Vagina (tissue), 2 donors: ENCODE results near the gene MYF5. TPM values are rescaled to one million over a fixed set of nuclear protein-coding genes. Genes with fewer than 3 reads are reported as not detected.

Experiments used
- DNase-seq, 2 donors: peaks; one replicate each; pipeline ENCODE4 v3.0.0-alpha.2; 2017; ENCODE audit errors: extremely low spot score in 2 of 2
- H3K27ac ChIP-seq: fragments of 200-600 bp; sonication (generic); one replicate; pipeline ENCODE4 v1.5.1; 2019
- H3K27me3 ChIP-seq: fragments of 200-600 bp; sonication (generic); one replicate; pipeline ENCODE4 v1.5.1; 2019
- H3K36me3 ChIP-seq, 2 donors: fragments of 200-600 bp; sonication (generic); one replicate each; pipeline ENCODE4 v1.5.1; 2017 to 2019
- H3K4me1 ChIP-seq: fragments of 200-600 bp; sonication (generic); one replicate; pipeline ENCODE4 v1.5.1; 2019
- H3K4me3 ChIP-seq, 2 donors: fragments of 200-600 bp; sonication (generic); 1 replicate in 1 of 2; 2 replicates in 1 of 2; pipeline ENCODE4 v1.5.1; 2016 to 2019
- H3K9me3 ChIP-seq: fragments of 200-600 bp; sonication (generic); one replicate; pipeline ENCODE4 v1.5.1; 2019
- CTCF ChIP-seq, 3 experiments: fragments of 450-650 bp in 2 of 3; fragments of 200-600 bp in 1 of 3; sonication (generic) in 1 of 3; IDR thresholded peaks; one replicate each; pipeline ENCODE4 v1.5.1; 2017 to 2019; ENCODE audit warnings: antibody characterized with exemption in 3 of 3, mild to moderate bottlenecking in 2 of 3, moderate library complexity in 2 of 3
- POLR2A ChIP-seq, 2 donors: fragments of 450-650 bp; IDR thresholded peaks; one replicate each; pipeline ENCODE4 v1.6.1; 2017; ENCODE audit warnings: antibody characterized with exemption in 2 of 2, mild to moderate bottlenecking in 2 of 2, moderate library complexity in 2 of 2
- POLR2AphosphoS5 ChIP-seq, 2 donors: sonication (generic); formaldehyde crosslinking; IDR thresholded peaks; one replicate each; pipeline ENCODE4 v1.9.0; 2017; ENCODE audit warnings: antibody characterized with exemption in 2 of 2, mild to moderate bottlenecking in 2 of 2, low read depth in 1 of 2; ENCODE audit not compliant: insufficient read depth in 1 of 2
- intact Hi-C: fragments of 100-400 bp; cut with DNase I; formaldehyde crosslinking; loops from one replicate; pipeline ENCODE4 v1.15.1; 2023
- total RNA-seq: library from RNA; depleted of rRNA; stranded (reverse); fragments of >200 nt; gene quantifications from one replicate; pipeline ENCODE4 v1.2.3, GENCODE V29; 2016

The MYF5 gene
- total RNA-seq, 1 donor from 2014 or later: not detected

GRCh38 chr12:80679346-80680131 lies 37.2 kb upstream of the MYF5 start:
- Histone ChIP-seq H3K4me3 (no peak overlapping the region), H3K4me1 (no peaks in the 10 kb centered on the region), H3K36me3 (no peaks in the 10 kb centered on the region), H3K27me3 (no peaks in the 10 kb centered on the region), H3K27ac (no peak overlapping the region), H3K9me3 (no peaks in the 10 kb centered on the region)
- intact Hi-C loops: no loop called here
- DNase-seq: no peak
- TF ChIP-seq POLR2A (IDR thresholded peaks at IDR 0.05) (no peak), POLR2AphosphoS5 (IDR thresholded peaks at IDR 0.05; ENCODE audit: insufficient read depth in 1 of 2, low read depth in 1 of 2) (no peak), CTCF (IDR thresholded peaks at IDR 0.05) (no peak)

- no peaks in the 10 kb centered on the region for H3K36me3 ChIP-seq
- no peaks in the 10 kb centered on the region for H3K9me3 ChIP-seq
- TF ChIP-seq POLR2A (IDR thresholded peaks at IDR 0.05) (no peak), POLR2AphosphoS5 (IDR thresholded peaks at IDR 0.05; ENCODE audit: insufficient read depth in 1 of 2, low read depth in 1 of 2) (no peak), CTCF (IDR thresholded peaks at IDR 0.05) (no peak)
- no peaks in the 10 kb centered on the region for H3K4me1 ChIP-seq
- no peak overlapping the region for H3K27ac ChIP-seq
- DNase-seq: no peak
- no peaks in the 10 kb centered on the region for H3K27me3 ChIP-seq
- no peak overlapping the region for H3K4me3 ChIP-seq
- intact Hi-C loops: no loop called here
These were observed 35.4 kb upstream of the MYF5 start for GRCh38 chr12:80681287-80681686.

- H3K36me3 ChIP-seq: no peaks in the 10 kb centered on the region
- TF ChIP-seq POLR2A (IDR thresholded peaks at IDR 0.05) (no peak), POLR2AphosphoS5 (IDR thresholded peaks at IDR 0.05; ENCODE audit: insufficient read depth in 1 of 2, low read depth in 1 of 2) (no peak)
- no peaks in the 10 kb centered on the region for H3K27me3 ChIP-seq
- no peak overlapping the region for H3K4me3 ChIP-seq
- H3K9me3 ChIP-seq: no peaks in the 10 kb centered on the region
- intact Hi-C loops: no loop called here
- no peak for DNase-seq
- no peak overlapping the region for H3K27ac ChIP-seq
- H3K4me1 ChIP-seq: no peaks in the 10 kb centered on the region
These were observed 34.9 kb upstream of the MYF5 start for GRCh38 chr12:80681786-80682185.

GRCh38 chr12:80684077-80684495 lies 32.6 kb upstream of the MYF5 start:
- DNase-seq: no peak
- no peak overlapping the region for H3K27ac ChIP-seq
- H3K4me3 ChIP-seq: no peak overlapping the region
- no peaks in the 10 kb centered on the region for H3K36me3 ChIP-seq
- intact Hi-C loops: no loop called here
- no peaks in the 10 kb centered on the region for H3K27me3 ChIP-seq
- TF ChIP-seq CTCF (IDR thresholded peaks at IDR 0.05): no peak
- TF ChIP-seq POLR2A (IDR thresholded peaks at IDR 0.05): no peak
- TF ChIP-seq POLR2AphosphoS5 (IDR thresholded peaks at IDR 0.05; ENCODE audit: insufficient read depth in 1 of 2, low read depth in 1 of 2): no peak
- H3K4me1 ChIP-seq: no peaks in the 10 kb centered on the region
- H3K9me3 ChIP-seq: no peaks in the 10 kb centered on the region

- no peak overlapping the region for H3K4me3 ChIP-seq
- H3K4me1 ChIP-seq: no peaks in the 10 kb centered on the region
- no peaks in the 10 kb centered on the region for H3K27me3 ChIP-seq
- H3K27ac ChIP-seq: no peak overlapping the region
- TF ChIP-seq POLR2AphosphoS5 (IDR thresholded peaks at IDR 0.05; ENCODE audit: insufficient read depth in 1 of 2, low read depth in 1 of 2) (no peak), CTCF (IDR thresholded peaks at IDR 0.05) (no peak), POLR2A (IDR thresholded peaks at IDR 0.05) (no peak)
- H3K36me3 ChIP-seq: no peaks in the 10 kb centered on the region
- no peaks in the 10 kb centered on the region for H3K9me3 ChIP-seq
- no peak for DNase-seq
- intact Hi-C loops: no loop called here
These were observed 26.6 kb upstream of the MYF5 start for GRCh38 chr12:80690090-80690489.
